Retinal pigment epithelial cell (primary cell): Measurements from ENCODE around the gene SEZ6.

ENCODE experiments used
- DNase-seq: peaks from one replicate; pipeline ENCODE4 v3.0.0-alpha.2; 2010; ENCODE audit warnings: low read depth
- H3K4me3 ChIP-seq: 2 replicates; pipeline ENCODE4 v1.5.1; 2011; ENCODE audit warnings: mild to moderate bottlenecking, low read length, control low read depth, moderate library complexity
- TF ChIP-seq, protein P1 (sequence below): conservative IDR thresholded peaks from 2 replicates; pipeline ENCODE4 v1.5.1; 2011; ENCODE audit warnings: low read depth, low read length, control low read depth, inconsistent platforms

SEZ6 gene

GRCh38 chr17:28944343-28944742 lies 61.5 kb downstream of the SEZ6 start:
- TF ChIP-seq, protein P1, sequence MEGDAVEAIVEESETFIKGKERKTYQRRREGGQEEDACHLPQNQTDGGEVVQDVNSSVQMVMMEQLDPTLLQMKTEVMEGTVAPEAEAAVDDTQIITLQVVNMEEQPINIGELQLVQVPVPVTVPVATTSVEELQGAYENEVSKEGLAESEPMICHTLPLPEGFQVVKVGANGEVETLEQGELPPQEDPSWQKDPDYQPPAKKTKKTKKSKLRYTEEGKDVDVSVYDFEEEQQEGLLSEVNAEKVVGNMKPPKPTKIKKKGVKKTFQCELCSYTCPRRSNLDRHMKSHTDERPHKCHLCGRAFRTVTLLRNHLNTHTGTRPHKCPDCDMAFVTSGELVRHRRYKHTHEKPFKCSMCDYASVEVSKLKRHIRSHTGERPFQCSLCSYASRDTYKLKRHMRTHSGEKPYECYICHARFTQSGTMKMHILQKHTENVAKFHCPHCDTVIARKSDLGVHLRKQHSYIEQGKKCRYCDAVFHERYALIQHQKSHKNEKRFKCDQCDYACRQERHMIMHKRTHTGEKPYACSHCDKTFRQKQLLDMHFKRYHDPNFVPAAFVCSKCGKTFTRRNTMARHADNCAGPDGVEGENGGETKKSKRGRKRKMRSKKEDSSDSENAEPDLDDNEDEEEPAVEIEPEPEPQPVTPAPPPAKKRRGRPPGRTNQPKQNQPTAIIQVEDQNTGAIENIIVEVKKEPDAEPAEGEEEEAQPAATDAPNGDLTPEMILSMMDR = no peak
- no peak for DNase-seq
- no peak overlapping the region for H3K4me3 ChIP-seq

DNA sequence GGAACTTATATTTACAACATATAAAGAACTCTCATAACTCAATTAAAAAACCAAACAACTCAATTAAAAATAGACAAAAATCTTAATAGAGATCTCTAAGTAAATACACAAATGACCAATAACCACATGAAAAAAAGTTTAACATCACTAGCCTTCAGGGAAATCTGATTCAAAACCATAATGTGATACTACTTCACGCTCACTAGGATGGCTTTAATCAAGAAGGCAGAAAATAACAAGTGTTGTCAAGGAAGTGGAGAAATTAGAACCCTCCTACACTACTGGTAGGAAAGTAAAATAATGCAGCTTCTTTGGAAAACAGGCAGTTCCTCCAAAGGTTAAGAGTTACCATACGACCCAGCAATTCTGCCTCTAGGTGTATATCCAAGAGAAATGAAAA lies 62.9 kb downstream of the SEZ6 start:
- DNase-seq = no peak
- TF ChIP-seq, protein P1 = no peak
- no peak overlapping the region for H3K4me3 ChIP-seq

GRCh38 chr17:28941251-28941650 lies 64.6 kb downstream of the SEZ6 start:
- H3K4me3 ChIP-seq = no peak overlapping the region
- TF ChIP-seq, protein P1 = no peak

DNA sequence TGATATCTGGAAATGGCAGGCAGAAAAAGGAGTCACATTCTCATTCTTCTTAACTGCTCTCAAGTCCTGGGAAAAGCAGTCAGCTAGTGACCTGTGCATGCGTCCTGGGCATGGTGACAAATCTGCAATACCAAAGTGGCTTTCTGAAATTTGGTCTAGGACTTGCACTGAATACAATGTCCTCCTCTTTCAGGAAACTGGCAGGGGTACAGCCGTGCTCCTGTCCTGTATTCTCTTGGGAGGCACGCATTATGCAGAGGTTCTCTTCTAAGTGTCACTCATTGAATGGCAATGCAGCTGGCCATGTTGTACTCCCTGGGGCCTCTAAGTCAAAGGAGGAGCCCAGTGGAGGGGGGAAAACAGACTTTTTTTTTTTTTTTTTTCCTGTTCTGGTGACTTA lies 65.2 kb downstream of the SEZ6 start:
- H3K4me3 ChIP-seq = no peak overlapping the region
- no peak for DNase-seq
- TF ChIP-seq, protein P1 = no peak

More at GRCh38 chr17:28941251-28941650, 64.6 kb downstream of the SEZ6 start:
- DNase-seq = no peak

GRCh38 chr17:28940142-28940541 lies 65.7 kb downstream of the SEZ6 start:
- TF ChIP-seq, protein P1 = no peak
- DNase-seq = no peak
- H3K4me3 ChIP-seq = no peak overlapping the region

GRCh38 chr17:28938552-28938951 lies 67.3 kb downstream of the SEZ6 start:
- DNase-seq = no peak
- TF ChIP-seq, protein P1 = no peak
- no peak overlapping the region for H3K4me3 ChIP-seq

- no peak overlapping the region for H3K4me3 ChIP-seq
- DNase-seq = no peak
- TF ChIP-seq, protein P1 = no peak
These were observed 68.6 kb downstream of the SEZ6 start for GRCh38 chr17:28937044-28937729.
